ENCODE data around the gene TTLL7.

The TTLL7 gene

DNA sequence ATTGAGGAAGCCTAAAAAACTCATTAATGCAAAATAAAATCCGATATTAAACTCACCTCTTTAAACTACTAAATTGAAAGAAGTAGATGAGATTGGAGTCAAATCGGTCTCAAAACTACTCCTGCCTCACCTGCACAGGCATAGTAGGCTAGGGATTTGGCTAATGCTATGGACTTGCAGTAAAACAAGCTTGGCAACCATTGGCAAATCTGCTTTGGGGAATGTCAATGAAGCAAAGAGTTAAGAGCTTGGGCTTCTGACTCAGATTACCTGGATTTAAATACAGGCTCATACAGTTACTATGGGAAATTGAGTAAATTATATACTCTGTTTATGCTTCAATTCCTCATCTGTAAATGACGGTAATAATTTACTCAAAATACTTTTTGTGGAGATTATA lies 111.4 kb downstream of the TTLL7 start:
- no peaks in the 10 kb centered on the region for H3K4me1 Mint-ChIP-seq
- H3K36me3 Mint-ChIP-seq = peaks cover 4% of the 10 kb centered on the region
- H3K27ac Mint-ChIP-seq = no peak overlapping the region
- H3K4me3 Mint-ChIP-seq = no peak overlapping the region
- H3K27me3 Mint-ChIP-seq = peaks cover 7% of the 10 kb centered on the region
- H3K9me3 Mint-ChIP-seq = peaks cover 10% of the 10 kb centered on the region

DNA sequence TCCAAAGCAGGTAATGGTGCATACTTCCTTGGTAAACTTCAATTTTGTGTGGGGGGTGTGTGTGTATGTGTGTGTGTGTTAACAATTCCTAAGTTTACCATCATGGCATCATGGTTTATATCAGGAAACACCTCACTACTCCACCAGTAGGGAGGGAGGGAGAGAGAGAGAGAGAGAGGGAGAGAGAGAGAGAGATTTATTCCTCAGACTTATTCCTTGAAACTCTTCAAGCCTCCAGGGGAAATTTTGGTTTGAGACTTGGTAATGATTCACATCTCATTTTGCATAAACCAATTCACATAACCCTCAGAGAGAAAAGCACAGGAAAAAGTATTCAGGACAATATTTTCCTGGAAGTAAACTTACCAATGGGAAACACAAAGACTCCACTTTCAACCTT lies 115.0 kb downstream of the TTLL7 start:
- peaks cover 4% of the 10 kb centered on the region for H3K36me3 Mint-ChIP-seq
- peaks cover 7% of the 10 kb centered on the region for H3K27me3 Mint-ChIP-seq
- no peaks in the 10 kb centered on the region for H3K4me1 Mint-ChIP-seq
- H3K9me3 Mint-ChIP-seq = peaks cover 9% of the 10 kb centered on the region
- no peak overlapping the region for H3K4me3 Mint-ChIP-seq
- no peak overlapping the region for H3K27ac Mint-ChIP-seq

DNA sequence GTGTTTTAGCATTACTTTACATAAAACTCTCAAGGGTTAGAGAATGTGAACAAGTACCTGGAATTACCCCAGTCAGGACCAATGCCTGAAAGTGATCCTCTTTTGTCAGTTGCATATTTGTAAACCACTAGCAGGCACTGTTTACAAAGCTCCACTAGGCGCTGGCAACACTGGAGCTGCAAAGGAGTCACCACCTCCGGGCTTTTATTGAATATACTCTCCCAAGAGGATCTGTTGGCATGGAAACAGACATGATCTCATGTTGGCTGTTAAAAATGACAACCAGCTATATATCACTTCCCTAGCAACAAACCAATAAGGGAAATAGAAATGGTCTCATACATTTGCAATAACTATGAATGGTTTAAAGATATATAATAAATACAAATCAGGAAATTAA lies 116.0 kb downstream of the TTLL7 start:
- Mint-ChIP-seq H3K27ac (no peak overlapping the region), H3K4me1 (no peaks in the 10 kb centered on the region), H3K4me3 (no peak overlapping the region), H3K9me3 (no peaks in the 10 kb centered on the region), H3K36me3 (no peaks in the 10 kb centered on the region), H3K27me3 (peaks cover 2% of the 10 kb centered on the region)

DNA sequence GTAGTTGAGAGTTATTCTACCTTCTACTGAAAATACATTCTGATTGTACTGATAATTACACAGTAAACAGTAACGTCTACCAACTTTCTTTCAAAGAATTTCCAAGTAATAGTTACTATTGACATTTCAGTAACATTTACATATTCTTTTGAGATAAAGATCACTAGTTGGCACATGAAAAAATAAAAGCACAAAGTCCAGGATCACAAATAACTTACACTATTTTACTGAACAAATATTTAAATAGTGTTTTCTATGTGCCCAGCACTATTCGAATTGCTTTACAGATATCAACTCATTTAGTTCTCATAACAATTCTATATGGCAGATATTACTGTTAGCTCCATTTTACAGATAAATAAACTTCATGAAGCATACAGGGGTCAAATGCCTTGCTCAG lies 126.4 kb downstream of the TTLL7 start:
- Mint-ChIP-seq H3K4me3 (no peak overlapping the region), H3K27me3 (peaks cover 4% of the 10 kb centered on the region), H3K36me3 (peaks cover 2% of the 10 kb centered on the region), H3K9me3 (no peaks in the 10 kb centered on the region), H3K4me1 (no peaks in the 10 kb centered on the region), H3K27ac (no peak overlapping the region)

DNA sequence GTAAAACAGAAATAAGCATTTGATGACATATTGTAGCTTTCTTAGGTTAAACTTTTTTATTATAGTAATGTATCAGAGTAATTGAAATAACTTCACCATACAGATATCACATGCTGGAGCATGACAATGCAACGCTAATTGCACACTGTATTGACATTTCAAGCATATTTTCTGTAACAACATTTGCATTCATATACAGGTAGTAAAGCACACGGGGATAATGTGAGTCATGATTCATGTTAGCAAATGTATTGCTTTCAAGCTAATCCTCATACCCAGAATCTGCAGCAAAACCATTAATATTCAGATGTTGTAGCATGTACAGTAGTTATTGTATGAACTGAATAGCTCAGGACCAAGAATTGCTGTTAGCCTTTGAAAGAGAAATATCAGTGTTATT lies 133.9 kb downstream of the TTLL7 start:
- Mint-ChIP-seq H3K4me3 (no peak overlapping the region), H3K27me3 (no peaks in the 10 kb centered on the region), H3K4me1 (peaks cover 13% of the 10 kb centered on the region), H3K36me3 (no peaks in the 10 kb centered on the region), H3K9me3 (no peaks in the 10 kb centered on the region), H3K27ac (no peak overlapping the region)

DNA sequence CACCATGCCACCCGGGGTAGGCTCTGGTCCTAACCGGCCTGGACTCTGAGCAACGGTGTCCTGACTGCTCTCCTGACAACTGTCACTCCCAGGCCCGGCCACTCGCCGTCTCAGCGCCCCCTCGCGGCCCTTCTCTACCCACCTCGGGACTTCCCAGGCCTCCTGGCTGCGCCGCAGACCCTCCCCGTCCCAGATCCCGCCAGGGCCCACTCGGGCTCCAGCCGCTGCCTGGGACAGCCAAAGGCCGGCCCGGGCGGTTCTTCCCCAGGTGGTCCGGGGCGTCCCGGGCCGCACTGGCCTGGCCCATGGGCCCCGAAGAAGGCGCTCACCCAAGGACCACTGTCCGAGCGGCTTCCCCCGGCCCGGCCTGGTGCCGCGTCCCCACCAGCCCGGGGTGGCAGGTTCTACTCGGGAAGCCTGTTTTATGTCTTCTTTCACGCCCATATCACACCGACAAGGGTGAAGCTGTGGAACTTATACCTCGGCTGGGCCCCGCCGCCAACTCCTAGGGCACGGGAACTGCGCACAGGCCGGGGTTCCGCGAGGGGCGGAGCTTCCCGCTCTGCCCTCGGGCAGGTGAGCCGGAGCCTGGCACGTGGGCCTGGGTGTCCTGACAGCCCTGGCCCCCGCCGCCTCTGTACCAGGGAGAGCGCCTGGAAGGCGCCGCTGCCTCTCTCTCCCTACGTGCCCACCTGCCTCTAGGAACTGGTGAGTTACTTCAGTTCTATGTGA lies 138.3 kb downstream of the TTLL7 start:
- Mint-ChIP-seq H3K36me3 (no peaks in the 10 kb centered on the region), H3K27ac (peak overlapping the region; percentile 90), H3K9me3 (no peaks in the 10 kb centered on the region), H3K4me3 (peak overlapping the region; percentile 83), H3K4me1 (peaks cover 15% of the 10 kb centered on the region), H3K27me3 (no peaks in the 10 kb centered on the region)

DNA sequence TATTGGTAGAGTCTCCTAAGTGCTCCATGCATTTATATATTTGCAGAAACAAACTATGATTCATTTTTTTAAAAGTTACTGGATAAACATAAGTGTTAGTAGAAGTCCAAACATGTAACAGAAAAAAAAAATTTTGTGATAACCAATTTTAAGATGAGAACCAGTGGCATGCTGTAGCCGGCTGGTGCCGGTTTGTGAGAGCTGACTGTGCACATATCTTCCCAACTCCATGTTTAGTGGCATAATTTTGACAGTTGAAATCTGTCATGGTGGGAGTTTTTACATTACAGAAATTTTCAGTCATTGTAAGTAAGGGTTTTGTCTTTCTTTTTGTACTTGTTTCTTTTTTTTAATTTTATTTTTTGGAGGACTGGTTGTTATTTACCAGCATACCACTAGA lies 141.2 kb downstream of the TTLL7 start:
- Mint-ChIP-seq H3K36me3 (peaks cover under 1% of the 10 kb centered on the region), H3K9me3 (no peaks in the 10 kb centered on the region), H3K4me3 (no peak overlapping the region), H3K27me3 (no peaks in the 10 kb centered on the region), H3K4me1 (peaks cover 15% of the 10 kb centered on the region), H3K27ac (no peak overlapping the region)

DNA sequence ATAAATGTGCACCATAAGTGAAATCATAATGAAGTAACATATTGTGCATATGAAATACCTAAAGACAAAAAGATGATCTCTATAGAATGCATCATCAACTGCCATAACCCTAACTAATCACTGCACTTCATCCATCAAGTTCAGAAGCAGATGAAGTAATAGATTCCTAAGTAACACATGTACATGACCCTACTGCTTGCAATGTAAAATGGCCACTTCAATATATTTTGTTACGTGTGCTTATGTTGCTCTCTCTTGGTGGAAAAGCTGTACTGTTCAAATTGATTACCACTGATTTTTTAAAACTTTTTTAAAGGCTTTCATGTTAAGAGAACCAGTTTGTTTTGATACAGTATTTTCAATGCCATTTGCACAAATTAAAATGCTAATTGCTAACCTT lies 141.8 kb downstream of the TTLL7 start:
- no peak overlapping the region for H3K27ac Mint-ChIP-seq
- H3K27me3 Mint-ChIP-seq = no peaks in the 10 kb centered on the region
- peaks cover 15% of the 10 kb centered on the region for H3K4me1 Mint-ChIP-seq
- no peaks in the 10 kb centered on the region for H3K9me3 Mint-ChIP-seq
- peaks cover 3% of the 10 kb centered on the region for H3K36me3 Mint-ChIP-seq
- H3K4me3 Mint-ChIP-seq = no peak overlapping the region

DNA sequence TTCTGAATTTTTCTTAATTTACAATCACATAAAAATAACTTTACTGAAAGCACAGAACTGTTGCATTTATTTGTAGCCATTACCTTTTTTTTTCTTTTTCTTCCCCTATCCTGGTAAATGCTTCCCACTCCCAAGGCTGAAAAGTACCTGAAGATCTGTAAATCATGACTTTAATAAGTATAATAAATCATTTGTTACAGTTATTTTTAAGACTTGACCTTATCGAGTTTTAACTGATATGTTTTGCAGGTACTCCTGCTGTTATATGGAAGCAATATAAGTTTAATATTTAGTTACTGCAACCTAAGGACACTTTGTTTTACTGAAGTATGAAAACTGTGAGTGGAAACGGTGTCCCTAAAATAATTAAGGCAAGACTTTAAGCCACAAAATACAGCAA lies 142.6 kb downstream of the TTLL7 start:
- Mint-ChIP-seq H3K4me1 (peaks cover 12% of the 10 kb centered on the region), H3K27ac (no peak overlapping the region), H3K9me3 (no peaks in the 10 kb centered on the region), H3K4me3 (no peak overlapping the region), H3K27me3 (no peaks in the 10 kb centered on the region), H3K36me3 (peaks cover 3% of the 10 kb centered on the region)

DNA sequence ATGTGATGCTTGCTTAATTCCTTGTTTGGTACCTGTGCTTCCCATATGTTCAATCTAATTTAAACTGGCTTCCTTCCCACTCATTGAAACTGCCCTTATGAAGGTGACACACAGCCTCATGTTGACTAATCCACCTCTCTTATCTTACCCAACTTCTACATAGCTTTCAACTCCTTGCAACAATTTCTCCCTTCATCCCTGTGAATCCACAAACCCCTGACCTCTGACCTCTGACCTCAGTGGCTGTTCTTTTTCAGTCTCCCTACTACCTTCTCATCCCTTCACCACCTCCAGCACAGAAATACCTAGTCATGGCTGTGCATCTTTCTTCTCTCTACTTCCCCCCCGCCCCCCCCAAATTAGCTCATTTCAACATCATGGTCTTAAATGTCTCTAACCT lies 144.5 kb downstream of the TTLL7 start:
- Mint-ChIP-seq H3K27me3 (no peaks in the 10 kb centered on the region), H3K9me3 (no peaks in the 10 kb centered on the region), H3K27ac (no peak overlapping the region), H3K36me3 (peaks cover 3% of the 10 kb centered on the region), H3K4me1 (peaks cover 7% of the 10 kb centered on the region), H3K4me3 (no peak overlapping the region)

DNA sequence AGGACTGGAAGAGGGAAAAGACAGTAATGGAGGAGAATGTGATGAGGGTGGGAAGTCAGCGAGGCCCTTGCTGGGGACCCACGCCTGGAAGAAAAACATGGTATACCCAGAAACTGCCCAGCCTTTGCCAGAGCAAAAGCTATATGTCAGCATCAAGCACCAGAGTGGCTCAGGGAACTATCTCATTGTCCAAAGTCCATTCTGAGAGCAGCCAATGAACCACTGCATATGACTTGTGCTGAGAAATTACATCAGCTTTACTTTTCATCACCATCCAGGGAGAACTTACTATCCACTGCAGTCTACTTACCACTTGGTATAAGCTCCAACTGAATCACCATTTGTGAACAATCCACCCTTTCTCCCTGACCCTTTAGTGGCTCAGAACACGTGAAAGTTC lies 148.1 kb downstream of the TTLL7 start:
- Mint-ChIP-seq H3K9me3 (no peaks in the 10 kb centered on the region), H3K27ac (no peak overlapping the region), H3K4me1 (peaks cover 7% of the 10 kb centered on the region), H3K36me3 (peaks cover 3% of the 10 kb centered on the region), H3K27me3 (no peaks in the 10 kb centered on the region), H3K4me3 (no peak overlapping the region)

DNA sequence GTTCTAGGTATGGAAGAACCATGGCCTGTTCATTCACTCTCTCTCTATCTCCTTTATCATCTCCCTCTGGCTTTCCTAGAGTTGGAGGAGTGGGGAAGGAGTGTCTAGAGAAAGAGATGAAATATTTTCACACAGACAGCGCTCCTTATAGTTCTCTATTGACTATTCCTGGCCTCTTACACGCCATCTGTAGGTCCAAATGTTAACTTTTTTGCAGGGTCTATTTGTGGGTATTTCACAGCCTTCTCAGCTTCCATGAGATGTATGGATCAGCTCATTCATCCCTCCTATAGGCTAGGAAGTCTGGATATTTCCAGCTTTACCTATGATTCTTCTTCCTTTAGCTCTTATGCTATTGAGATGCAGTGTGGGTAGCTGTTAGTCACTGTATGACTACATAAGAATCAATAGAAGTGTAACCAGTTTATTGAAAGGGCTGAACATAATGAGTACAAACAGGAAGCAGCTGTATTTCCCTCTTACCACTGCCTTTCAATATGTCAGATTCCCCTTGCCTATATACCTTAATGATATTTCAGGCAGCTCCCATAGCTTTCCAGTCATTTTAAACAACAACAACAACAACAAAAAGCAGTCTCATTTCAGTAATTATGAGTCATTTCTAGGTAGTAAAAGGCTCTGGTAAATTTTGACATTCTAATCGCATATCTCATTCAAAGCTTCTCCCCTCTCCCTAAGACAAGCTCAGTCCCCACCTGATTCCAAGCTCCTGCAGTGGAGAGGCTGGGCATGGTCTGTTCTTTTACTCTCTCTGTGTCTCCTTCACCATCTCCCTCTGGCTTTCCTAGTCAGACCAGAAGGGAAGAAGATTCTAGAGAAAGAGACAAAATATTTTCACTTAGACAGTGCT lies 149.5 kb downstream of the TTLL7 start:
- no peak overlapping the region for H3K27ac Mint-ChIP-seq
- peaks cover 9% of the 10 kb centered on the region for H3K36me3 Mint-ChIP-seq
- H3K4me1 Mint-ChIP-seq = peaks cover 7% of the 10 kb centered on the region
- no peak overlapping the region for H3K4me3 Mint-ChIP-seq
- no peaks in the 10 kb centered on the region for H3K27me3 Mint-ChIP-seq
- peaks cover 2% of the 10 kb centered on the region for H3K9me3 Mint-ChIP-seq

DNA sequence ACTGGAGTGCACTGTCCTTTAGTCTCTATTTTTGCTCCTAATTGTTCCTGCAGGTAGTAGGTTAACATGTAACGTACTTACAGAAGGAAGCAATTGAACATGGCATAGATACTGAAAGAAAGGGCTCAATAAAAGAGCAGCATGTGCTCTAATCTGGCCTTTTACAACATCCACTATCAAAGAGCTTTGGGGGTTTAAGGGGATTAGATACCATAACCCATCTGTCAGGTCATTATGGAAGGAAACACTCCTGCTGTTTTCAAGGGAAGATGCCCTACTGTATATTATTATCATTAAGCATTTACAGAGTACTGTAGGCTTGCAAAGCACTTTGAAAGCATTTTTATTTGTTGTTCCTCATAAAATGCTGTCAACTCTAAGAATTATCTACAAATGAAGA lies 152.8 kb downstream of the TTLL7 start:
- H3K4me3 Mint-ChIP-seq = no peak overlapping the region
- H3K36me3 Mint-ChIP-seq = peaks cover 16% of the 10 kb centered on the region
- peaks cover 4% of the 10 kb centered on the region for H3K9me3 Mint-ChIP-seq
- no peak overlapping the region for H3K27ac Mint-ChIP-seq
- H3K27me3 Mint-ChIP-seq = no peaks in the 10 kb centered on the region
- peaks cover 7% of the 10 kb centered on the region for H3K4me1 Mint-ChIP-seq

DNA sequence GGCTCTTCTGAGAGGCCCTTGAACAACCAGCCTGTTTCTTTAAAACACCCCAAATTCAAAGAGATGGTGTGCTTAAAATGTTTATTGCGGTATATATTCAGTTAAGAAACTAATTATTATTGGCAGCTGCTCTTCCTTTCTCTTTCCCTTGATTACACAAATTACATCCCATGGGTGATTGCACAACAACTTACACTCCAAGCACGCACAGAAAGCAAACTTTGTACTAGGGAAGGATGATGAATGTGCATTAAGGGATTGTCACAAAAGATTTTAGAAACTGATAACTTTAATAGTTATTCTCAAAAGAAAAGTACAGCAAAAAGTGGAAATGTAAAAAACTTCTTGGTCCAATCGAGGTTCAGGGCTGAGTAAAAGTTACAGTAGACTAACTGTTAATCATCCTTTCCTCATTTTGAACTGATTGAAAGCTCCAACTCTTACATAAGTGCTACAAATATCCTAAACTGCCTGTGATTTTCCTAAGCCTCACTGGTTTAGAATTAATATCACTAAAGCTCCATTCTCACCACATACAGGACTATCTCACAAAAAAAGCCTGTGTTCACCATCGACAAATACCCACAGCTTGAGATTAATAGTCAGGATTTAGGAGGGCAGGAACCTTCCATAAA lies 153.4 kb downstream of the TTLL7 start:
- no peak overlapping the region for H3K27ac Mint-ChIP-seq
- H3K27me3 Mint-ChIP-seq = no peaks in the 10 kb centered on the region
- peaks cover 19% of the 10 kb centered on the region for H3K36me3 Mint-ChIP-seq
- H3K4me3 Mint-ChIP-seq = no peak overlapping the region
- H3K4me1 Mint-ChIP-seq = peaks cover 7% of the 10 kb centered on the region
- peaks cover 4% of the 10 kb centered on the region for H3K9me3 Mint-ChIP-seq

DNA sequence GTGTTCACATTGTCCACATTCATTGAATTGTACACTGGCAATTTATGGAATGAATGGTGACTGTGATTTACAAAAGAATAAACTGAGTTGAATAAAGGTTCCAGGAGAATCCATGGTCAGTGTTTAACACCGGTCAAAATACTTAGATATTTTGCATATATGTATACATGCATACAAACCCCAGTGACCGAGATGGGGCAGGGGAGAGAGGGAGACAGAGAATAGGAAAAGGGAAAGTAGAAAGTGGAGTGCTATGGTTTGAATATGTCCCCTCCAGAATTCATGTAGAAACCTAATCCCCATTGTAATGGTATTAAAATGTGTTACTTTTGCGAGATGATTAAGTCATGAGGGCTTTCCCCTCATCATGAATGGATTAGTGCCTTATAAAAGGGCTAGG lies 154.4 kb downstream of the TTLL7 start:
- peaks cover 4% of the 10 kb centered on the region for H3K9me3 Mint-ChIP-seq
- H3K27me3 Mint-ChIP-seq = no peaks in the 10 kb centered on the region
- H3K4me1 Mint-ChIP-seq = peaks cover 5% of the 10 kb centered on the region
- no peak overlapping the region for H3K27ac Mint-ChIP-seq
- H3K4me3 Mint-ChIP-seq = no peak overlapping the region
- H3K36me3 Mint-ChIP-seq = peaks cover 23% of the 10 kb centered on the region

DNA sequence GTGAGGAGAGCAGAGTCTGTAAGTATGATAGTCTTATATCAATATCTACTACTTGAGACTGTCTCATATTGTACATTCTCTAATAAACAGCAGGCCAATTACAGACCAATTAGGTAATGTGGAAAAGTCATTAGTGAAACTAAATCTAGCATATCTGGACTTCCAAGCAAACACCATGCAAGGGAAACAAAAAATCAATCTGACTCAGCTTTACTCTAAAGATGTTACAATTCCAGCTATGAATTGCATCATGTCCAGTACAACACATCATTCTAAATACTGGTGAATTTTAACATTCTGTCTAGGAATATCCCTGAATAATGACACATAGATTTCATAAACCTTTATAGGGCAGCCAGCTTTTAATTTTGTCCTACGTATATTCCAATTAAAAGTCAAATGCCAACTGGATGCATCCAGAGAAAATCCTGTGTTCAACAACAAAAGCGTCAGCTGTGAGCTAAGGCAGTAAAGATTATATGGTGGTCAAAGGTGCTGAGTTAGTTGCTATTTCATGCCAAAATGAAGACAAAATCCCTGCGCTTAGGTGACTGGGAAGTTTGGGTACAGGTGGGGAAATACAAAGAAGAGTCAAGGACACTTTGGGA lies 159.3 kb downstream of the TTLL7 start:
- Mint-ChIP-seq H3K4me1 (peaks cover 9% of the 10 kb centered on the region), H3K27me3 (no peaks in the 10 kb centered on the region), H3K27ac (peak overlapping the region; percentile 41), H3K36me3 (peaks cover 19% of the 10 kb centered on the region), H3K9me3 (peaks cover 4% of the 10 kb centered on the region), H3K4me3 (no peak overlapping the region)
